Measurements from ENCODE around the gene QKI.

DNA sequence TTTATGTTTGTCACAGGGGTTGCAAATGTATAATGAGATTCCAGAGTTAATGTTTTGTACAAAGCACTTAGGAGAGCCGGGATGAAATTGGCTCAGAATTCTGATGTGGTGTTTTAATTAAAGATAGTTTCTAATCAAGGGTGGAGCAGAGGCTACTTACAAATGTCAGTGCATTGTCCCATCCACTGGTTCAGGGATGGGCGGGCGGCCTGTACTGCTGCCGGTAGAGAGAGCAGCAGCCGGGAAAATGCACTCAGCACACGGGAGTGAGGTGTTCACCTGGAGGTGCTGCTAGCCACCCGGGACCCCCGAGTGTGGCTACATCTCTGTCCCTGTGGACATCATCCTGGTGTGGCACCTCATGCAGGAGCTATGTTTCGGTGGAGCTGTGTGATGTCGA, 193.3 kb downstream of the QKI start:
- TF ChIP-seq, protein P1, sequence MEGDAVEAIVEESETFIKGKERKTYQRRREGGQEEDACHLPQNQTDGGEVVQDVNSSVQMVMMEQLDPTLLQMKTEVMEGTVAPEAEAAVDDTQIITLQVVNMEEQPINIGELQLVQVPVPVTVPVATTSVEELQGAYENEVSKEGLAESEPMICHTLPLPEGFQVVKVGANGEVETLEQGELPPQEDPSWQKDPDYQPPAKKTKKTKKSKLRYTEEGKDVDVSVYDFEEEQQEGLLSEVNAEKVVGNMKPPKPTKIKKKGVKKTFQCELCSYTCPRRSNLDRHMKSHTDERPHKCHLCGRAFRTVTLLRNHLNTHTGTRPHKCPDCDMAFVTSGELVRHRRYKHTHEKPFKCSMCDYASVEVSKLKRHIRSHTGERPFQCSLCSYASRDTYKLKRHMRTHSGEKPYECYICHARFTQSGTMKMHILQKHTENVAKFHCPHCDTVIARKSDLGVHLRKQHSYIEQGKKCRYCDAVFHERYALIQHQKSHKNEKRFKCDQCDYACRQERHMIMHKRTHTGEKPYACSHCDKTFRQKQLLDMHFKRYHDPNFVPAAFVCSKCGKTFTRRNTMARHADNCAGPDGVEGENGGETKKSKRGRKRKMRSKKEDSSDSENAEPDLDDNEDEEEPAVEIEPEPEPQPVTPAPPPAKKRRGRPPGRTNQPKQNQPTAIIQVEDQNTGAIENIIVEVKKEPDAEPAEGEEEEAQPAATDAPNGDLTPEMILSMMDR (IDR thresholded peaks at IDR 0.05), result no peak
- TF ChIP-seq POLR2AphosphoS5 (IDR thresholded peaks at IDR 0.05) (no peak), POLR2A (IDR thresholded peaks at IDR 0.05) (no peak)

Data from prostate gland (tissue), 2 donors.